Activated CD8-positive, alpha-beta memory T cell treated with anti-CD3 and anti-CD28 coated beads, Interleukin-2, amount 50 U/mL, for 48 hours (primary cell): ENCODE measurements around the gene SV2B.
"Not testable (repeated sequence)": the region's sequence is repeated elsewhere in the genome, so short reads cannot be mapped to it uniquely, and the experiment has no call there.

Experiments
- DNase-seq: peaks from one replicate; pipeline ENCODE4 v3.0.0-alpha.2; 2020

SV2B gene

GRCh38 chr15:91329914-91330313 lies 229.9 kb downstream of the SV2B start:
- no peak for DNase-seq

- DNase-seq = no peak
These were observed 231.5 kb downstream of the SV2B start for GRCh38 chr15:91331581-91331980.

- no peak for DNase-seq
These were observed 235.6 kb downstream of the SV2B start for GRCh38 chr15:91335702-91336101.

GRCh38 chr15:91336687-91337086 lies 236.6 kb downstream of the SV2B start:
- DNase-seq = no peak

- no peak for DNase-seq
These were observed 238.7 kb downstream of the SV2B start for GRCh38 chr15:91338766-91339165.

GRCh38 chr15:91342097-91342496 lies 242.0 kb downstream of the SV2B start:
- DNase-seq = no peak

- not testable (repeated sequence) for DNase-seq
These were observed 244.9 kb downstream of the SV2B start for GRCh38 chr15:91344912-91345311.

GRCh38 chr15:91345736-91346135 lies 245.7 kb downstream of the SV2B start:
- no peak for DNase-seq

GRCh38 chr15:91346259-91346658 lies 246.2 kb downstream of the SV2B start:
- DNase-seq = no peak

GRCh38 chr15:91348752-91349500 lies 248.9 kb downstream of the SV2B start:
- no peak for DNase-seq
